Fibroblast of the aortic adventitia (primary cell): ENCODE data around the gene PROX2. TPM values are rescaled to one million over a fixed set of nuclear protein-coding genes. Genes with fewer than 3 reads are reported as not detected.

Experiments used
- DNase-seq: peaks from one replicate; pipeline ENCODE4 v3.0.0-alpha.2; 2010; ENCODE audit warnings: low read depth
- H3K4me3 ChIP-seq: 2 replicates; pipeline ENCODE4 v1.5.1; 2011; ENCODE audit warnings: low read depth, mild to moderate bottlenecking, control low read depth, low read length, moderate library complexity
- total RNA-seq: library from RNA; depleted of rRNA; stranded (reverse); fragments of >200 nt; gene quantifications from 2 replicates; pipeline ENCODE4 v1.2.3, GENCODE V29; 2012; ENCODE audit warnings: low replicate concordance
- TF ChIP-seq, protein P1 (sequence below): IDR thresholded peaks from 2 replicates; pipeline ENCODE4 v1.5.1; 2011; ENCODE audit warnings: mild to moderate bottlenecking, low read length, control low read depth, inconsistent platforms; ENCODE audit not compliant: insufficient read depth

The PROX2 gene
- total RNA-seq, 1 donor, result not detected

DNA sequence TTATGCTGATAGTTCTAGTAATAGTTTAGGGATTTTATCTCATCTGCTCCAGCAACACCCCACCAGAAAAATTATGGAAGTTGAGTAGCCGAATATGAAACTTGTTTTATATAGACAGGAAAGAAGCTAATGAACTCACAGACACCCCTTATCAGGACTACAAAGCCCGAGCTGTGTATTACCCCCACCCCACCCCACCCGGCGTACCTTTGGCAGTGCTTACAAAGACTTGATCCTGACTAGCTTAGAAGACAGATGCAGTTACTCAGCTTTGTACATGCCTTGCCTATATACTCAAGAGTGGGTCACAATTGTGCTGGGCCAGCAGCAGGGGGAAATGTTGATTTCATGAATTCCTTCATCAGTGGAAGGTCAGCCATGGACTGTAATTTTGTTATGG is 22.4 kb downstream of the PROX2 start:
- no peak overlapping the region for H3K4me3 ChIP-seq
- DNase-seq, result no peak
- TF ChIP-seq, protein P1, sequence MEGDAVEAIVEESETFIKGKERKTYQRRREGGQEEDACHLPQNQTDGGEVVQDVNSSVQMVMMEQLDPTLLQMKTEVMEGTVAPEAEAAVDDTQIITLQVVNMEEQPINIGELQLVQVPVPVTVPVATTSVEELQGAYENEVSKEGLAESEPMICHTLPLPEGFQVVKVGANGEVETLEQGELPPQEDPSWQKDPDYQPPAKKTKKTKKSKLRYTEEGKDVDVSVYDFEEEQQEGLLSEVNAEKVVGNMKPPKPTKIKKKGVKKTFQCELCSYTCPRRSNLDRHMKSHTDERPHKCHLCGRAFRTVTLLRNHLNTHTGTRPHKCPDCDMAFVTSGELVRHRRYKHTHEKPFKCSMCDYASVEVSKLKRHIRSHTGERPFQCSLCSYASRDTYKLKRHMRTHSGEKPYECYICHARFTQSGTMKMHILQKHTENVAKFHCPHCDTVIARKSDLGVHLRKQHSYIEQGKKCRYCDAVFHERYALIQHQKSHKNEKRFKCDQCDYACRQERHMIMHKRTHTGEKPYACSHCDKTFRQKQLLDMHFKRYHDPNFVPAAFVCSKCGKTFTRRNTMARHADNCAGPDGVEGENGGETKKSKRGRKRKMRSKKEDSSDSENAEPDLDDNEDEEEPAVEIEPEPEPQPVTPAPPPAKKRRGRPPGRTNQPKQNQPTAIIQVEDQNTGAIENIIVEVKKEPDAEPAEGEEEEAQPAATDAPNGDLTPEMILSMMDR, result no peak

DNA sequence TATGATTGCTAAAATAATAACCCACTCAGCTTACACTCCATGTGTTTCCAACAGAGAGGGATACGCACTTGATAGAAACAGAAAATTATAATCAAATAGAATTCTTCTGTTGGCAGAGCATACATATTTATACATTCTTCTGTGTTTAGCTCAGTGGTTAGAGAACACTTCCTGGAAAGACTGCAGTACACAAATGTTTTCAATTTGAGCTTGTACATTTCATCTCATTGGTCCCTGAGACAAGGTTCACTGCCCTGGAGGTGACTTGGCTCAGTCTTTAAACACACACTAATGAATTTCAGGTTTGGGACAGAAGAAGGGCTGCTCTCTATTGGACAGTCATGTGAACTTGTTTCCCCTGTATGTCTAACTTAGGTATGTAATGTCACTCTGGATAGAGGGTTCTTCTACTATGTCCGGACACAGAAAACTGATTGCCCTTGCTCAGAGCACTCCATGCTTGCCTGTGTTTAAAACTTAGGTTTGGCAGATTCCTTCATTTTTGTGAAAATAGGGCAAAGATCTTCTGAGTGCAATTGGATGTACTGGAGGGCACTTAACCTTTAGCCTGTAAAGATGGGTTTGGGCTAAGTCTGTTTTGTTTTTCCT is 22.9 kb downstream of the PROX2 start:
- no peak overlapping the region for H3K4me3 ChIP-seq
- TF ChIP-seq, protein P1, result no peak
- peak; percentile 86 for DNase-seq

DNA sequence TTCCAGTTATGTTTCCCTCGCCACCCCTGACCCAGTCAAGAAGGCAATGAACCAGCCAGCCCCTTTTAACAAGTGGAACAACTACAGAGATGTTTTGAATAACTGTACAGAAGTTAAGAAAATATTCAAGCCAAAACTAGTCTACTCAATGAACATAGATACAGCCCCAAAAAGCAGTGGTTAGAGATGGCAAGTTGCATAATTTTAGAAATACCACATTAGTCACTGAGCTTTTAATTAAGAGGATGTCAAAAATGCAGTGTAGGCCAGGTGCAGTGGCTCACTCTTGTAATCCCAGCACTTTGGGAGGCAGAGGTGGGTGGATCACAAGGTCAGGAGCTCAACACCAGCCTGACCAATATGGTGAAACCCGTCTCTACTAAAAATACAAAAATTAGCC is 27.2 kb downstream of the PROX2 start:
- DNase-seq, result peak; percentile 52
- no peak overlapping the region for H3K4me3 ChIP-seq
- TF ChIP-seq, protein P1, result no peak

- H3K4me3 ChIP-seq, result no peak overlapping the region
- peak; percentile 76 for DNase-seq
- TF ChIP-seq, protein P1, result no peak
These were observed 28.8 kb downstream of the PROX2 start for GRCh38 chr14:74846968-74847665.

DNA sequence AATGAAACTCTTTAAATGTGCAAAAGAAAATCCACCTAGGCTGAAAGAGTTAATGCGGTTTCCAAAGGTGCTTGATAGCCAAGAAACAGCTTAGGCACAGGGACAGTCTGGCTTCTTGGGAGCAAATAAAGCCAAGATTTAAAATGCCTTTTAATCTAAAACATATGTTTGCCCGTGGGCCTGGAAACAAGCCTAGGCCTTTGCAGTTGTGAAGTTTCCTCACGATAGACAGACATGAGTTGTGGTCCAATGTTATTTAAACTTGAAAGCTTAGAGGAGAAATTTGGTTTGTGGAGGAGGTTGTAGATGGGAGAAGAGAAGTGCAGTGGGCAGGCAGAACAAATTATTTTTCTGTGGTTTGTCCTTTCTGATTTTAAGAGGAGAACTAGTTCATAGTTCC is 29.8 kb downstream of the PROX2 start:
- H3K4me3 ChIP-seq, result no peak overlapping the region
- DNase-seq, result peak; percentile 92
- TF ChIP-seq, protein P1, result no peak

DNA sequence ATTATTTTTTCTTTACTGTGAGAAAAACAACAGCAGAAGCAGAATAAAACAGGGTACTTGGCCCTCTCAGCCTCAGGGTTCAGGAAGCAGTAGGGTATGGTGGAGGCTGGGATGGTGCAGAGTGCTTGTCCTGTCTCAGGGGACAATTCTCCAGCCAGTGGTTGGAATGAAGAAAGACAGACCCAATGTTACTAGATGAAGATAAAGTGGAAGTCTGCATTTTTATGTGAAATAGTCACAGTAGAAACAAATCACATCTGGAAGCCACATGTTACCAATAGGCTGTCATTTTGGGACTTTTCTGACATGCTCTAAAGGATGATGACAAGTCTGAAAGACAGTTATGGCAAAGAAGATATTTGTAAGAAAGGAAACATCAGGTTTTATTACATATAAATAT is 32.3 kb downstream of the PROX2 start:
- TF ChIP-seq, protein P1, result peak; percentile 54

More for the DNA sequence above, 32.3 kb downstream of the PROX2 start:
- DNase-seq, result peak; percentile 84
- H3K4me3 ChIP-seq, result no peak overlapping the region
